Measurements from ENCODE around the gene SDF2. TPM values are rescaled to one million over a fixed set of nuclear protein-coding genes. Genes with fewer than 3 reads are reported as not detected.
A peak's percentile ranks its signal among the peaks of the same experiment; 100 is the strongest.

Gene SDF2
- total RNA-seq, 1 donor from 2014 or later: 51.0 TPM

- Mint-ChIP-seq H3K4me1 (peaks cover 6% of the 10 kb centered on the region), H3K9me3 (no peaks in the 10 kb centered on the region), H3K27me3 (ENCODE audit: low read depth) (no peaks in the 10 kb centered on the region), H3K27ac (peak overlapping the region; percentile 67), H3K36me3 (peaks cover 15% of the 10 kb centered on the region), H3K4me3 (no peak overlapping the region)
- no peak for DNase-seq (ENCODE audit: low spot score in 2 of 2, unreplicated experiment in 2 of 2)
- TF ChIP-seq CTCF (IDR thresholded peaks at IDR 0.05; ENCODE audit: unreplicated experiment): no peak
Observed at GRCh38 chr17:28705728-28706334, 44.1 kb upstream of the SDF2 start.

- Mint-ChIP-seq H3K36me3 (peaks cover 18% of the 10 kb centered on the region), H3K4me1 (peaks cover 2% of the 10 kb centered on the region), H3K4me3 (no peak overlapping the region), H3K27me3 (ENCODE audit: low read depth) (no peaks in the 10 kb centered on the region), H3K9me3 (no peaks in the 10 kb centered on the region), H3K27ac (no peak overlapping the region)
- DNase-seq (ENCODE audit: low spot score in 2 of 2, unreplicated experiment in 2 of 2): no peak
- TF ChIP-seq CTCF (IDR thresholded peaks at IDR 0.05; ENCODE audit: unreplicated experiment): no peak
Observed at GRCh38 chr17:28705074-28705659, 43.5 kb upstream of the SDF2 start.

- H3K36me3 Mint-ChIP-seq: peaks cover 26% of the 10 kb centered on the region
- H3K4me3 Mint-ChIP-seq: no peak overlapping the region
- no peaks in the 10 kb centered on the region for H3K9me3 Mint-ChIP-seq
- H3K27me3 Mint-ChIP-seq (ENCODE audit: low read depth): no peaks in the 10 kb centered on the region
- no peak overlapping the region for H3K27ac Mint-ChIP-seq
- no peaks in the 10 kb centered on the region for H3K4me1 Mint-ChIP-seq
- TF ChIP-seq CTCF (IDR thresholded peaks at IDR 0.05; ENCODE audit: unreplicated experiment): no peak
- no peak for DNase-seq (ENCODE audit: low spot score in 2 of 2, unreplicated experiment in 2 of 2)
Observed at GRCh38 chr17:28704219-28704858, 42.6 kb upstream of the SDF2 start.

GRCh38 chr17:28703552-28704218, 42.0 kb upstream of the SDF2 start:
- Mint-ChIP-seq H3K27me3 (ENCODE audit: low read depth) (no peaks in the 10 kb centered on the region), H3K36me3 (peaks cover 26% of the 10 kb centered on the region), H3K4me1 (no peaks in the 10 kb centered on the region), H3K4me3 (no peak overlapping the region), H3K9me3 (no peaks in the 10 kb centered on the region), H3K27ac (peak overlapping the region; percentile 5)
- TF ChIP-seq CTCF (IDR thresholded peaks at IDR 0.05; ENCODE audit: unreplicated experiment): no peak
- DNase-seq (ENCODE audit: low spot score in 2 of 2, unreplicated experiment in 2 of 2): no peak

GRCh38 chr17:28702752-28703150, 41.0 kb upstream of the SDF2 start:
- H3K36me3 Mint-ChIP-seq: peaks cover 31% of the 10 kb centered on the region
- no peaks in the 10 kb centered on the region for H3K27me3 Mint-ChIP-seq (ENCODE audit: low read depth)
- H3K4me1 Mint-ChIP-seq: no peaks in the 10 kb centered on the region
- H3K9me3 Mint-ChIP-seq: no peaks in the 10 kb centered on the region
- no peak overlapping the region for H3K4me3 Mint-ChIP-seq
- H3K27ac Mint-ChIP-seq: no peak overlapping the region
- TF ChIP-seq CTCF (IDR thresholded peaks at IDR 0.05; ENCODE audit: unreplicated experiment): no peak
- no peak for DNase-seq (ENCODE audit: low spot score in 2 of 2, unreplicated experiment in 2 of 2)

Measured in mesothelial cell of epicardium (in vitro differentiated cells).